Lower leg skin (tissue), 3 donors: ENCODE results near the gene MPST.

Experiments used
- CTCF ChIP-seq, 3 donors: fragments of 450-650 bp; IDR thresholded peaks; one replicate each; pipeline ENCODE4 v1.5.1; 2016; ENCODE audit warnings: antibody characterized with exemption in 3 of 3, mild to moderate bottlenecking in 3 of 3, moderate library complexity in 2 of 3
- POLR2A ChIP-seq, 2 donors: fragments of 450-650 bp; IDR thresholded peaks; one replicate each; pipeline ENCODE4 v1.6.1; 2016 to 2017; ENCODE audit warnings: antibody characterized with exemption in 2 of 2, mild to moderate bottlenecking in 1 of 2, moderate library complexity in 1 of 2

GRCh38 chr22:37016134-37016910 is 3.2 kb upstream of the MPST start:
- TF ChIP-seq CTCF (IDR thresholded peaks at IDR 0.05) (no peak), POLR2A (IDR thresholded peaks at IDR 0.05) (no peak)
